H1 (cell line): Measurements from ENCODE around the gene IL2RG. TPM values are rescaled to one million over a fixed set of nuclear protein-coding genes. Genes with fewer than 3 reads are reported as not detected.

Source experiments
- BCL11A ChIP-seq, 2 experiments: IDR thresholded peaks; one replicate each; pipeline ENCODE4 v1.6.1; 2011; ENCODE audit warnings: low read depth in 2 of 2, low read length in 2 of 2, mild to moderate bottlenecking in 2 of 2
- CBX5 ChIP-seq: fragments of 300-800, 300-1000 bp; sonication (generic); IDR thresholded peaks from 2 replicates; pipeline ENCODE4 v1.7.1; 2016; ENCODE audit warnings: antibody characterized with exemption, low read length, low read depth
- CHD2 ChIP-seq: IDR thresholded peaks from 2 replicates; pipeline ENCODE4 v1.6.1; 2012; ENCODE audit warnings: low read length, improper control_type of control experiment
- EGR1 ChIP-seq: IDR thresholded peaks from 2 replicates; pipeline ENCODE4 v1.6.1; 2011; ENCODE audit warnings: low read depth, low read length, borderline replicate concordance
- FOSL1 ChIP-seq: IDR thresholded peaks from 2 replicates; pipeline ENCODE4 v1.6.1; 2011; ENCODE audit warnings: mild to moderate bottlenecking, low read depth, low read length, moderate library complexity; ENCODE audit not compliant: insufficient read depth
- GTF2F1 ChIP-seq: IDR thresholded peaks from 2 replicates; pipeline ENCODE4 v1.6.1; 2012; ENCODE audit warnings: low read depth, low read length, improper control_type of control experiment, borderline replicate concordance
- HDAC2 ChIP-seq, 2 experiments: fragments of 300-600 bp in 1 of 2; sonication (generic) in 1 of 2; IDR thresholded peaks; 2 replicates each; pipeline ENCODE4 v1.6.1; 2011 to 2012; ENCODE audit warnings: low read depth in 2 of 2, low read length in 2 of 2, mild to moderate bottlenecking in 2 of 2, moderate library complexity in 2 of 2, borderline replicate concordance in 1 of 2, inconsistent platforms in 1 of 2
- HDAC6 ChIP-seq: IDR thresholded peaks from one replicate; pipeline ENCODE4 v1.7.1; 2012; ENCODE audit warnings: low read depth, mild to moderate bottlenecking, inconsistent platforms, low read length, moderate library complexity
- KDM1A ChIP-seq: fragments of 200-600, 300-600 bp; sonication (generic); IDR thresholded peaks from 2 replicates; pipeline ENCODE4 v1.7.1; 2016; ENCODE audit warnings: mild to moderate bottlenecking, low read length, borderline replicate concordance
- MAFK ChIP-seq: IDR thresholded peaks from 2 replicates; pipeline ENCODE4 v1.6.1; 2012; ENCODE audit warnings: low read depth, mild to moderate bottlenecking, improper control_type of control experiment, low read length
- RAD21 ChIP-seq, 2 experiments: IDR thresholded peaks in 1 of 2; conservative IDR thresholded peaks in 1 of 2; 2 replicates each; pipeline ENCODE4 v1.6.1; 2011; ENCODE audit warnings: low read depth in 2 of 2, low read length in 2 of 2, improper control_type of control experiment in 1 of 2, inconsistent platforms in 1 of 2, mild to moderate bottlenecking in 1 of 2, moderate library complexity in 1 of 2
- RBBP5 ChIP-seq: IDR thresholded peaks from 2 replicates; pipeline ENCODE4 v1.7.1; 2012; ENCODE audit warnings: low read depth, mild to moderate bottlenecking, inconsistent platforms, low read length, moderate library complexity, borderline replicate concordance
- RFX5 ChIP-seq: IDR thresholded peaks from 2 replicates; pipeline ENCODE4 v1.6.1; 2011; ENCODE audit warnings: low read depth, low read length, improper control_type of control experiment, borderline replicate concordance
- RNF2 ChIP-seq: fragments of 200-900, 300-1000 bp; sonication (generic); IDR thresholded peaks from 2 replicates; pipeline ENCODE4 v1.7.1; 2016; ENCODE audit warnings: borderline replicate concordance, low read depth, mild to moderate bottlenecking, antibody characterized with exemption, low read length; ENCODE audit not compliant: poor library complexity, severe bottlenecking; ENCODE audit errors: missing control alignments
- SIRT6 ChIP-seq: IDR thresholded peaks from one replicate; pipeline ENCODE4 v1.7.1; 2012; ENCODE audit warnings: low read length, inconsistent platforms
- SRF ChIP-seq: IDR thresholded peaks from 2 replicates; pipeline ENCODE4 v1.6.1; 2011; ENCODE audit warnings: mild to moderate bottlenecking, low read depth, low read length, moderate library complexity
- SUZ12 ChIP-seq: fragments of 200-600 bp; sonication (generic); IDR thresholded peaks from 2 replicates; pipeline ENCODE4 v1.6.1; 2012; ENCODE audit warnings: mild to moderate bottlenecking, inconsistent platforms, low read length, moderate library complexity, mixed read lengths
- TAF1 ChIP-seq: IDR thresholded peaks from 2 replicates; pipeline ENCODE4 v1.6.1; 2011; ENCODE audit warnings: mild to moderate bottlenecking, low read depth, low read length
- TBP ChIP-seq: IDR thresholded peaks from 2 replicates; pipeline ENCODE4 v1.6.1; 2011; ENCODE audit warnings: low read depth, low read length, improper control_type of control experiment
- polyA plus RNA-seq, 7 experiments: library from polyadenylated mRNA; depleted of rRNA in 3 of 7; stranded (reverse) in 5 of 7; unstranded in 2 of 7; fragments of >200 nt in 5 of 7; fragments of 200-250 nt in 2 of 7; gene quantifications; 1 replicate in 5 of 7; 2 replicates in 1 of 7; 4 replicates in 1 of 7; pipeline versions ENCODE4 v1.2.1 to v1.2.3, GENCODE V29; 2011 to 2013; ENCODE audit warnings: missing spikeins in 2 of 7, mixed read lengths in 2 of 7
- total RNA-seq: library from RNA; stranded (reverse); fragmentation: NEBNext Ultra II Directional; extraction: Animal tissue kit (Norgen Biotek cat#: 25700); gene quantifications from 2 replicates; pipeline ENCODE4 v1.2.1, GENCODE V29; 2021
- TF ChIP-seq, protein P1 (sequence below): IDR thresholded peaks from 2 replicates; pipeline ENCODE4 v1.6.1; 2011; ENCODE audit warnings: low read depth, mild to moderate bottlenecking, low read length; ENCODE audit not compliant: insufficient read depth
- TF ChIP-seq, protein P2 (sequence below): IDR thresholded peaks from 2 replicates; pipeline ENCODE4 v1.6.1; 2011; ENCODE audit warnings: low read length, improper control_type of control experiment

IL2RG gene
- total and polyA plus RNA-seq, 2 of the 8 experiments (the other 6 are each of a cell fraction or from before 2014, with no cell fraction given): not detected

DNA sequence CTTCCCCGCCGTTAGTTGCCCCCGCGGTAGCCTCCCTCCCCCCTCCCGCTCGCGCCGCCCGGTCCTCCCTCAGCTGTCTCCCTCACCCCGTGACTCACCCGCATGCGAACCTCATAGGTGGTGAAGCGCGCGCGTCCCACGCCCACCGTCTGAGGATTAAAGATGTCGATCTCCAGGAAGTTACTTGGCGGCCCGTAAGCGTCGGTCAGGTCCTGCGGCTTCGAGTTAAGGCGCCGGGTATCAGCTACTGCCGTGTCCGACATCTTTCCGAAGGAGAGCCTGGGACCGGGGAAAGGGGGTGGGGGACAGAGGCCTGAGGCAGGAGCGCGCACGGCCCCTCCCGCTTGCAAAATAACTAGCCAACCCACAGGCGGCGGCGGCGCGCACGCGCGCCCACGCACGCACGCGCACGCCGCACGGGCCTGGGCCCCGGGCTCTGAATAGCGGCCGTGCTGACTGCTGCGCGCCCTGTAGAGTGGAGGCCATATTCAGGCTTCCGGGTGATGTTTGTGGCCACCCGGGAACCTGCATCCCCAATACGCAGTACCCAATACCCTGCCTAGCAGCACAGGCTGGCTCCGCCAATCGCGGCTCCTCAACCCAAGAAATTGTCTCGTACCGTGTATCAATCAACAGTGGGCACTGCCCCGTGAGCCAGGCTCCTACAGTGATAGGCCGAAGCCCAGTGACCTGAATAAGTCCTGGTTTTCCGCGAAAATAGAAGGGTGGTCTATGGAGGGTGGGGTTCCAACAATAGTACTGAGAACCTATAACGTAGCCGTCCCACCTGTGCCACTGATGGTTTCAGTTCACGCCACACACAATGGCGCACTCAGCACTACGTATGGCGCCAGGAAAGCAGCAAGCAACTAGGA lies 43.1 kb downstream of the IL2RG start, which contains the start of gene SNX12 (continued):
- TF ChIP-seq SRF (peak; percentile 72), RBBP5 (no peak), CBX5 (no peak), RAD21 (IDR thresholded peaks at IDR 0.05 in 1 of 2, conservative IDR thresholded peaks at IDR 0.05 in 1 of 2; ENCODE audit: low read depth in 2 of 2, low read length in 2 of 2) (no peak), SUZ12 (no peak), MAFK (no peak), HDAC2 (IDR thresholded peaks at IDR 0.05; ENCODE audit: borderline replicate concordance in 1 of 2, low read depth in 2 of 2, low read length in 2 of 2) (no peak), RNF2 (no peak), KDM1A (no peak), CHD2 (0 out of 2 replicates have a peak, but pooled peaks have one; percentile 22), TAF1 (0 out of 2 replicates have a peak, but pooled peaks have one; percentile 17), BCL11A (IDR thresholded peaks at IDR 0.05; ENCODE audit: low read depth in 2 of 2, low read length in 2 of 2) (no peak), FOSL1 (no peak), TBP (peak; percentile 30; the same call in 1 of the 2 replicates), RFX5 (peak; percentile 82), GTF2F1 (no peak), HDAC6 (no peak), SIRT6 (no peak), EGR1 (peak; percentile 94)
- TF ChIP-seq, protein P1, sequence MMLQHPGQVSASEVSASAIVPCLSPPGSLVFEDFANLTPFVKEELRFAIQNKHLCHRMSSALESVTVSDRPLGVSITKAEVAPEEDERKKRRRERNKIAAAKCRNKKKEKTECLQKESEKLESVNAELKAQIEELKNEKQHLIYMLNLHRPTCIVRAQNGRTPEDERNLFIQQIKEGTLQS: peak; percentile 99
- TF ChIP-seq, protein P2, sequence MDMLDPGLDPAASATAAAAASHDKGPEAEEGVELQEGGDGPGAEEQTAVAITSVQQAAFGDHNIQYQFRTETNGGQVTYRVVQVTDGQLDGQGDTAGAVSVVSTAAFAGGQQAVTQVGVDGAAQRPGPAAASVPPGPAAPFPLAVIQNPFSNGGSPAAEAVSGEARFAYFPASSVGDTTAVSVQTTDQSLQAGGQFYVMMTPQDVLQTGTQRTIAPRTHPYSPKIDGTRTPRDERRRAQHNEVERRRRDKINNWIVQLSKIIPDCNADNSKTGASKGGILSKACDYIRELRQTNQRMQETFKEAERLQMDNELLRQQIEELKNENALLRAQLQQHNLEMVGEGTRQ: no peak
